ENCODE results near the gene MIPOL1. TPM values are rescaled to one million over a fixed set of nuclear protein-coding genes. Genes with fewer than 3 reads are reported as not detected.

Gene MIPOL1
- total RNA-seq, 1 donor from 2014 or later, result not detected

GRCh38 chr14:37422748-37423147 lies 225.0 kb downstream of the MIPOL1 start:
- TF ChIP-seq CTCF (IDR thresholded peaks at IDR 0.05), result no peak
- H3K4me3 Mint-ChIP-seq, result no peak overlapping the region
- no peak for DNase-seq
- ChIA-PET POLR2A (no interaction called here), CTCF (no interaction called here)
- H3K4me1 Mint-ChIP-seq, result no peaks in the 10 kb centered on the region
- intact Hi-C loops (cut with micrococcal nuclease), result no loop called here
- H3K36me3 Mint-ChIP-seq (ENCODE audit: low read depth), result no peaks in the 10 kb centered on the region
- H3K27me3 Mint-ChIP-seq, result no peaks in the 10 kb centered on the region
- H3K9me3 Mint-ChIP-seq, result peaks cover 8% of the 10 kb centered on the region
- ATAC-seq (ENCODE audit: low read depth), result no peak
- H3K27ac Mint-ChIP-seq, result no peak overlapping the region

GRCh38 chr14:37428954-37429353 lies 231.2 kb downstream of the MIPOL1 start:
- H3K4me1 Mint-ChIP-seq, result no peaks in the 10 kb centered on the region
- H3K27me3 Mint-ChIP-seq, result no peaks in the 10 kb centered on the region
- ChIA-PET POLR2A (no interaction called here), CTCF (no interaction called here)
- intact Hi-C loops (cut with micrococcal nuclease), result no loop called here
- no peak overlapping the region for H3K4me3 Mint-ChIP-seq
- no peaks in the 10 kb centered on the region for H3K36me3 Mint-ChIP-seq (ENCODE audit: low read depth)
- peaks cover 11% of the 10 kb centered on the region for H3K9me3 Mint-ChIP-seq
- no peak overlapping the region for H3K27ac Mint-ChIP-seq
- ATAC-seq (ENCODE audit: low read depth), result no peak
- TF ChIP-seq CTCF (IDR thresholded peaks at IDR 0.05), result no peak
- DNase-seq, result no peak

- no peak overlapping the region for H3K4me3 Mint-ChIP-seq
- DNase-seq (no peak), ATAC-seq (ENCODE audit: low read depth) (no peak)
- H3K36me3 Mint-ChIP-seq (ENCODE audit: low read depth), result no peaks in the 10 kb centered on the region
- ChIA-PET CTCF (no interaction called here), POLR2A (no interaction called here)
- no peak overlapping the region for H3K27ac Mint-ChIP-seq
- H3K9me3 Mint-ChIP-seq, result peaks cover 11% of the 10 kb centered on the region
- intact Hi-C loops (cut with micrococcal nuclease), result no loop called here
- no peaks in the 10 kb centered on the region for H3K4me1 Mint-ChIP-seq
- TF ChIP-seq CTCF (IDR thresholded peaks at IDR 0.05), result no peak
- no peaks in the 10 kb centered on the region for H3K27me3 Mint-ChIP-seq
These were observed 231.9 kb downstream of the MIPOL1 start for GRCh38 chr14:37429618-37430017.

GRCh38 chr14:37434867-37435266 lies 237.1 kb downstream of the MIPOL1 start:
- Mint-ChIP-seq H3K36me3 (ENCODE audit: low read depth) (no peaks in the 10 kb centered on the region), H3K4me1 (no peaks in the 10 kb centered on the region), H3K9me3 (peaks cover 4% of the 10 kb centered on the region), H3K4me3 (no peak overlapping the region), H3K27ac (no peak overlapping the region), H3K27me3 (no peaks in the 10 kb centered on the region)
- ATAC-seq (ENCODE audit: low read depth) (no peak), DNase-seq (no peak)
- ChIA-PET POLR2A (no interaction called here), CTCF (no interaction called here)
- no peak for TF ChIP-seq CTCF (IDR thresholded peaks at IDR 0.05)
- intact Hi-C loops (cut with micrococcal nuclease), result no loop called here

GRCh38 chr14:37436519-37436918 lies 238.8 kb downstream of the MIPOL1 start:
- H3K27ac Mint-ChIP-seq, result no peak overlapping the region
- no peak overlapping the region for H3K4me3 Mint-ChIP-seq
- DNase-seq (no peak), ATAC-seq (ENCODE audit: low read depth) (no peak)
- CTCF ChIA-PET, result no interaction called here
- no peak for TF ChIP-seq CTCF (IDR thresholded peaks at IDR 0.05)
- H3K9me3 Mint-ChIP-seq, result peaks cover 9% of the 10 kb centered on the region
- no peaks in the 10 kb centered on the region for H3K36me3 Mint-ChIP-seq (ENCODE audit: low read depth)
- no peaks in the 10 kb centered on the region for H3K27me3 Mint-ChIP-seq
- no peaks in the 10 kb centered on the region for H3K4me1 Mint-ChIP-seq
- intact Hi-C loops (cut with micrococcal nuclease), result no loop called here
- POLR2A ChIA-PET, result no interaction called here
